Cardiac fibroblast (primary cell): ENCODE measurements around the gene ZC3HAV1.
"Not testable (repeated sequence)": the region's sequence is repeated elsewhere in the genome, so short reads cannot be mapped to it uniquely, and the experiment has no call there.

ENCODE experiments used
- DNase-seq, 2 donors: peaks; one replicate each; pipeline versions ENCODE4 v3.0.0 to v3.0.0-alpha.2; 2010; ENCODE audit warnings: low read depth in 2 of 2
- H3K4me3 ChIP-seq, 2 donors: replicated peaks in 1 of 2; 1 replicate in 1 of 2; 2 replicates in 1 of 2; pipeline ENCODE4 v1.5.1; 2011; ENCODE audit warnings: low read depth in 2 of 2, low read length in 2 of 2, mild to moderate bottlenecking in 2 of 2, moderate library complexity in 1 of 2
- TF ChIP-seq, protein P1 (sequence below): IDR thresholded peaks from one replicate; pipeline ENCODE4 v1.5.1; 2011; ENCODE audit warnings: low read depth, mild to moderate bottlenecking, low read length, inconsistent platforms

Gene ZC3HAV1

GRCh38 chr7:139095194-139095659 is 14.3 kb downstream of the ZC3HAV1 start:
- TF ChIP-seq, protein P1, sequence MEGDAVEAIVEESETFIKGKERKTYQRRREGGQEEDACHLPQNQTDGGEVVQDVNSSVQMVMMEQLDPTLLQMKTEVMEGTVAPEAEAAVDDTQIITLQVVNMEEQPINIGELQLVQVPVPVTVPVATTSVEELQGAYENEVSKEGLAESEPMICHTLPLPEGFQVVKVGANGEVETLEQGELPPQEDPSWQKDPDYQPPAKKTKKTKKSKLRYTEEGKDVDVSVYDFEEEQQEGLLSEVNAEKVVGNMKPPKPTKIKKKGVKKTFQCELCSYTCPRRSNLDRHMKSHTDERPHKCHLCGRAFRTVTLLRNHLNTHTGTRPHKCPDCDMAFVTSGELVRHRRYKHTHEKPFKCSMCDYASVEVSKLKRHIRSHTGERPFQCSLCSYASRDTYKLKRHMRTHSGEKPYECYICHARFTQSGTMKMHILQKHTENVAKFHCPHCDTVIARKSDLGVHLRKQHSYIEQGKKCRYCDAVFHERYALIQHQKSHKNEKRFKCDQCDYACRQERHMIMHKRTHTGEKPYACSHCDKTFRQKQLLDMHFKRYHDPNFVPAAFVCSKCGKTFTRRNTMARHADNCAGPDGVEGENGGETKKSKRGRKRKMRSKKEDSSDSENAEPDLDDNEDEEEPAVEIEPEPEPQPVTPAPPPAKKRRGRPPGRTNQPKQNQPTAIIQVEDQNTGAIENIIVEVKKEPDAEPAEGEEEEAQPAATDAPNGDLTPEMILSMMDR = no peak
- DNase-seq = peak in 1 of 2 donors; percentile 16
- H3K4me3 ChIP-seq = no peak overlapping the region

DNA sequence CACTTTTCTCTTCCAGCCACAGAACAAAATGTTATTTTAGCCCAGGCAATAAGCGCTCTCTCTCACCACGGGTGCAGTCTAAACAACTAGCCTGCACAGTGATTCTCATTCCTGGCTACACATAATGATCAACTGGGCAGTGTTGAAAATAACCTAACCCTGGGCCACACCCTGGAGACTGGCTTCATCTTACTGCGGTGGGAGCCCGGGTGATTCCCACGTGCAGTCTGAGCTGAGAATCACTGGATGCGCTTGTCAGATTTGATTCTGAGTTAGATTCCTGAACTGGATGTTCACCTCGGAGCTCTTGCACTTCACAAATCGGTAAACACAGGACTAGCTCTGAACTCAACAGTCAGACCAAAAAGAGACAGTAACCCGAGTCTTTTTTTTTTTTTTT is 14.9 kb downstream of the ZC3HAV1 start:
- TF ChIP-seq, protein P1 = no peak
- H3K4me3 ChIP-seq = no peak overlapping the region
- DNase-seq = peak in 1 of 2 donors; percentile 52

DNA sequence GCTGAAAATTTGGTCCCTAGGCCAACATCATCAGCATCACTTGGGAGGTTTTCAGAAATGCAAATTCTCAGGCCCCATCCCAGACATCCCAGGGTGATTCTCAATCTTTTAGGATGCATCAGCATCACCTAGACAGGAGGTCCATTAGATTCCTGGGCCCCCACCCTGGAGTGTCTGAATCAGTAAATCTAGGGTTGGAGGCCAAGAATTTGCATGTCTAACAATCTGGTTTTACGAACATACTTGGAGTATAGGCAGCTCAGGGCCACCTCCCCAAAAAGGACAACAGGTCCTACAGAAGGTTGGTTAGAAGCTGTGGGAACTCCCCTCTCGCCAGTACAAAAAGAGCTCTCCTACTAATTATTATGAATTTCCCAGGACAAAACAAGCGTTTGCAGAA is 15.5 kb downstream of the ZC3HAV1 start:
- no peak overlapping the region for H3K4me3 ChIP-seq
- TF ChIP-seq, protein P1 = no peak
- no peak for DNase-seq

DNA sequence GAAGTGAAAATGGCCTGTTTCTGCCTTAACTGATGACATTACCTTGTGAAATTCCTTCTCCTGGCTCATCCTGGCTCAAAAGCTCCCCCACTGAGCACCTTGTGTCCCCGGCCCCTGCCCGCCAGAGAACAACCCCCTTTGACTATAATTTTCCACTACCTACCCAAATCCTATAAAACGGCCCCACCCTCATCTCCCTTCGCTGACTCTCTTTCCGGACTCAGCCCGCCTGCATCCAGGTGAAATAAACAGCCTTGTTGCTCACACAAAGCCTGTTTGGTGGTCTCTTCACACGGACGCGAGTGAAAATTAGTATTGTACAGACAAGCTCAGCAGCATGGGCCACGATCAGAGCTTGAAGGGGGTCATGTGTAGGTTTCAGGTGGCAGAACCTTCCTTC is 16.0 kb downstream of the ZC3HAV1 start:
- H3K4me3 ChIP-seq, DNase-seq: not testable (repeated sequence)

DNA sequence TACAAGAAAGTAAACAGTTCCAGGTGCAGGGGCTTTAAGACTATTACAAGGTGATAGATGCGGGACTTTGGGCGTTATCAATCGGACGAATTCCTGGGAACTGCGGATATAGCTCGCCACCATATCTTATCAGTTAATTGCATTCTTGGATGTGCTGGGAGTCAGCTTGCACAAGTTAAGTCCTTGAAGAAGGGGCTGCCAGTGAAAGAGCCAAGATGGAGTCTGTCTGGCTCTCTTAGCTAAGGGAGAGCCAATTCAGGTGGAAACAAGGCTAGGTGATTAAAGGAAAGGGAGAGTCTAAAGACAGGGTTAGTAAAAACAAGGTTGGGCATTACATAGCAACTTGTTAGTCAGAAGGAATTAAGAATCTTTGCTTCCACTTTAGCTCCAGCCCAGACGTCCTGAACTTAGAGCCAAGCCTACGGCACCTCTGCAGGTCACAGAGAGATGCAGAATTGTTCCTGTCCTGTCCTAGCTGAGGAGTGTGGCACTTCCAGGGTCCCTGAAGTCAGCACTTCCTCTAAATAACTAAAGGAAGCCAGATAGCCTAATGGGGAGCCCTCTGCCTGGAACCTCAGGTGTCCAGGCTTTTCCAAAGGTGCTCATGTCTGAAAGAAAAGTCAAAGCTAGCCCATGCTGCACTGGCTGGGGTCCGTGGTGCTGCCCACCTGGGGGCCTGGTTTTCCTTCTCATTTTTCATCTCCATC is 17.3 kb downstream of the ZC3HAV1 start:
- no peak for DNase-seq
- H3K4me3 ChIP-seq = no peak overlapping the region
- TF ChIP-seq, protein P1 = no peak

GRCh38 chr7:139091677-139091996 is 17.9 kb downstream of the ZC3HAV1 start:
- H3K4me3 ChIP-seq = no peak overlapping the region
- DNase-seq = no peak

DNA sequence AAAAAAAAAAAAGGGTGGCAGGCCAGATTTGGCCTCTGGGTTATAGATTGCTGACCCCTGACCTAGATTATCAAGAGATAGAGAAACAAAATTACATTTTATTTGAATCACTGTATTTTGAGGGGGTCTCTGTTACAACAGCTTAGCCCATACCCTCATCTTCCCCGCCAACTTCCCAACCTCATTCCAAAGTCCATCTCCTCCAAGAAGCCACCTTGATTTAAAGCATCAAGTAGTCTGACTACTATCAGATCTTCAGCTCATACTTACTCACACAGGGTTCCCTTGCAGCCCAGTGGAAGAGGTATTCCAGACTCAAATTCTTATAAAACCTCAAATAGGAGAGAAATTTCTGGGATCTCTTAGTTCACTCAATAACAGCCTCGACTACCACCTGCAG is 20.4 kb downstream of the ZC3HAV1 start:
- no peak for DNase-seq
- TF ChIP-seq, protein P1 = no peak
- no peak overlapping the region for H3K4me3 ChIP-seq

More at GRCh38 chr7:139091677-139091996, 17.9 kb downstream of the ZC3HAV1 start:
- TF ChIP-seq, protein P1 = no peak
